H1 (cell line): ENCODE measurements around the gene MYO1F. TPM values are rescaled to one million over a fixed set of nuclear protein-coding genes. Genes with fewer than 3 reads are reported as not detected.
A peak's percentile ranks its signal among the peaks of the same experiment; 100 is the strongest.

Experiments used
- CTCF ChIA-PET: fragments of 300-600 bp; sonication (Branson Sonifier 250); formaldehyde crosslinking; loops from one replicate; lab custom pipeline; 2021; ENCODE audit not compliant: partially characterized antibody; lab: Charles Lee
- POLR2A ChIA-PET: fragments of 300-600 bp; sonication (Branson Sonifier 250); formaldehyde crosslinking; loops from one replicate; lab custom pipeline; 2021; ENCODE audit warnings: inconsistent platforms; ENCODE audit not compliant: partially characterized antibody; lab: Charles Lee
- DNase-seq, 2 experiments: peaks; one replicate each; pipeline versions ENCODE4 v3.0.0 to v3.0.0-alpha.2; 2010 to 2022; ENCODE audit warnings: low spot score in 2 of 2, low read depth in 1 of 2, mixed read lengths in 1 of 2
- FAIRE-seq: peaks from 2 replicates; lab custom pipeline; 2011; peaks lifted over from hg19 to GRCh38; lab: Jason Lieb, UNC
- H2AFZ ChIP-seq: 2 replicates; pipeline ENCODE4 v1.8.1; 2012; ENCODE audit warnings: low read length, inconsistent platforms
- H2AK5ac ChIP-seq: 2 replicates; pipeline ENCODE4 v1.6.1; 2013; ENCODE audit warnings: low read depth, low read length
- H2BK120ac ChIP-seq: replicated peaks from 2 replicates; pipeline ENCODE3; 2013; ENCODE audit warnings: low read depth, low read length, inconsistent platforms
- H2BK12ac ChIP-seq: 2 replicates; pipeline ENCODE4 v1.6.1; 2013; ENCODE audit warnings: low read depth, low read length
- H2BK15ac ChIP-seq: 2 replicates; pipeline ENCODE4 v1.6.1; 2013; ENCODE audit warnings: low read length
- H2BK20ac ChIP-seq: 2 replicates; pipeline ENCODE4 v1.6.1; 2013; ENCODE audit warnings: low read length
- H2BK5ac ChIP-seq: 2 replicates; pipeline ENCODE4 v1.6.1; 2013; ENCODE audit warnings: low read depth, low read length
- H3K14ac ChIP-seq: 2 replicates; pipeline ENCODE4 v1.6.1; 2013; ENCODE audit warnings: inconsistent platforms; ENCODE audit not compliant: insufficient read length
- H3K18ac ChIP-seq: 2 replicates; pipeline ENCODE4 v1.6.1; 2013; ENCODE audit warnings: low read length; ENCODE audit errors: extremely low read depth
- H3K23ac ChIP-seq: 2 replicates; pipeline ENCODE4 v1.6.1; 2013; ENCODE audit warnings: inconsistent platforms; ENCODE audit not compliant: insufficient read length
- H3K23me2 ChIP-seq: 2 replicates; pipeline ENCODE4 v1.6.1; 2013; ENCODE audit warnings: low read depth, low read length
- H3K27ac ChIP-seq: 2 replicates; pipeline ENCODE4 v1.6.1; 2011; ENCODE audit warnings: low read depth, low read length, inconsistent platforms
- H3K27me3 ChIP-seq, 4 experiments: replicated peaks in 1 of 4; 1 replicate in 1 of 4; 2 replicates in 3 of 4; pipeline versions ENCODE4 v1.6.1 to v1.8.1; 2011 to 2013; ENCODE audit warnings: low read length in 3 of 4, mild to moderate bottlenecking in 3 of 4, inconsistent platforms in 2 of 4, mixed read lengths in 2 of 4, moderate library complexity in 1 of 4; ENCODE audit not compliant: control insufficient read depth in 3 of 4, insufficient read depth in 3 of 4; ENCODE audit errors: extremely low read depth in 1 of 4
- H3K36me3 ChIP-seq, 4 experiments: 2 replicates each; pipeline versions ENCODE4 v1.6.1 to v1.8.1; 2011 to 2013; ENCODE audit warnings: mild to moderate bottlenecking in 4 of 4, low read length in 3 of 4, moderate library complexity in 2 of 4, control low read depth in 1 of 4, inconsistent platforms in 1 of 4; ENCODE audit not compliant: insufficient read depth in 4 of 4, control insufficient read depth in 2 of 4
- H3K4ac ChIP-seq: replicated peaks from 2 replicates; pipeline ENCODE3; 2013; ENCODE audit warnings: low read length, low read depth, mixed read lengths, inconsistent platforms; ENCODE audit not compliant: insufficient read length
- H3K4me1 ChIP-seq, 4 experiments: replicated peaks in 1 of 4; 1 replicate in 1 of 4; 2 replicates in 3 of 4; pipeline versions ENCODE4 v1.6.1 to v1.8.1; 2011 to 2013; ENCODE audit warnings: low read length in 3 of 4, inconsistent platforms in 2 of 4, mixed read lengths in 1 of 4; ENCODE audit not compliant: insufficient read depth in 4 of 4, control insufficient read depth in 3 of 4
- H3K4me2 ChIP-seq, 2 experiments: 2 replicates each; pipeline versions ENCODE4 v1.6.1 to v1.8.1; 2011 to 2013; ENCODE audit warnings: low read depth in 2 of 2, low read length in 2 of 2, control low read depth in 1 of 2, inconsistent platforms in 1 of 2, mild to moderate bottlenecking in 1 of 2; ENCODE audit not compliant: insufficient read depth in 1 of 2
- H3K4me3 ChIP-seq, 4 experiments: fragments of 200-600, 300-600 bp in 1 of 4; sonication (generic), shearing (Covaris generic), sonication (Bioruptor Twin) in 1 of 4; 2 replicates each; pipeline versions ENCODE4 v1.5.1 to v1.8.1; 2011 to 2016; ENCODE audit warnings: low read length in 4 of 4, low read depth in 3 of 4, control low read depth in 2 of 4, inconsistent platforms in 2 of 4, mild to moderate bottlenecking in 2 of 4, mixed read lengths in 1 of 4, moderate library complexity in 1 of 4; ENCODE audit not compliant: insufficient read depth in 2 of 4; ENCODE audit errors: extremely low read depth in 1 of 4
- H3K56ac ChIP-seq: replicated peaks from 2 replicates; pipeline ENCODE3; 2013; ENCODE audit warnings: low read depth, mild to moderate bottlenecking, mixed read lengths, low read length, inconsistent platforms; ENCODE audit not compliant: insufficient read length
- H3K79me1 ChIP-seq: 2 replicates; pipeline ENCODE4 v1.6.1; 2013; ENCODE audit warnings: low read depth, low read length, control low read depth
- H3K79me2 ChIP-seq, 2 experiments: 2 replicates each; pipeline versions ENCODE4 v1.6.1 to v1.8.1; 2012 to 2013; ENCODE audit warnings: low read length in 2 of 2, mild to moderate bottlenecking in 2 of 2, inconsistent platforms in 1 of 2; ENCODE audit not compliant: insufficient read depth in 2 of 2, control insufficient read depth in 1 of 2
- H3K9ac ChIP-seq, 4 experiments: replicated peaks in 1 of 4; 1 replicate in 1 of 4; 2 replicates in 3 of 4; pipeline versions ENCODE4 v1.6.1 to v1.8.1; 2011 to 2013; ENCODE audit warnings: low read depth in 3 of 4, low read length in 3 of 4, control low read depth in 2 of 4, mild to moderate bottlenecking in 2 of 4, moderate library complexity in 2 of 4, inconsistent platforms in 1 of 4; ENCODE audit errors: extremely low read depth in 1 of 4
- H3K9me3 ChIP-seq, 2 experiments: 2 replicates each; pipeline versions ENCODE4 v1.6.1 to v1.8.1; 2012 to 2013; ENCODE audit warnings: mild to moderate bottlenecking in 2 of 2, moderate library complexity in 2 of 2, control low read depth in 1 of 2, inconsistent platforms in 1 of 2, low read depth in 1 of 2, low read length in 1 of 2, mixed read lengths in 1 of 2; ENCODE audit not compliant: insufficient read depth in 2 of 2
- H4K20me1 ChIP-seq, 2 experiments: replicated peaks in 1 of 2; 2 replicates each; pipeline versions ENCODE3 to v1.8.1; 2011 to 2013; ENCODE audit warnings: inconsistent platforms in 2 of 2, low read length in 2 of 2, mild to moderate bottlenecking in 1 of 2; ENCODE audit not compliant: insufficient read depth in 2 of 2, control insufficient read depth in 1 of 2
- H4K5ac ChIP-seq: 2 replicates; pipeline ENCODE4 v1.6.1; 2013; ENCODE audit warnings: low read length, low read depth, mixed read lengths, inconsistent platforms; ENCODE audit not compliant: insufficient read length
- H4K8ac ChIP-seq: 2 replicates; pipeline ENCODE4 v1.8.0; 2013; ENCODE audit warnings: mild to moderate bottlenecking, moderate library complexity, low read length, inconsistent platforms; ENCODE audit not compliant: insufficient read depth; ENCODE audit errors: extremely low read depth
- H4K91ac ChIP-seq: replicated peaks from 2 replicates; pipeline ENCODE3; 2013; ENCODE audit warnings: low read length, mixed read lengths, inconsistent platforms; ENCODE audit not compliant: insufficient read length
- CTBP2 ChIP-seq: IDR thresholded peaks from 2 replicates; pipeline ENCODE4 v1.7.0; 2011; ENCODE audit warnings: borderline replicate concordance, mild to moderate bottlenecking, moderate library complexity, mixed read lengths, low read length; ENCODE audit not compliant: insufficient read depth, insufficient read length
- FOSL1 ChIP-seq: IDR thresholded peaks from 2 replicates; pipeline ENCODE4 v1.6.1; 2011; ENCODE audit warnings: mild to moderate bottlenecking, low read depth, low read length, moderate library complexity; ENCODE audit not compliant: insufficient read depth
- KDM5A ChIP-seq: fragments of 200-600 bp; IDR thresholded peaks from 2 replicates; pipeline ENCODE4 v1.7.1; 2012; ENCODE audit warnings: mild to moderate bottlenecking, low read length, inconsistent platforms, mixed read lengths
- POLR2AphosphoS5 ChIP-seq: IDR thresholded peaks from 2 replicates; pipeline ENCODE4 v1.6.1; 2011; ENCODE audit warnings: low read depth, low read length
- SRF ChIP-seq: IDR thresholded peaks from 2 replicates; pipeline ENCODE4 v1.6.1; 2011; ENCODE audit warnings: mild to moderate bottlenecking, low read depth, low read length, moderate library complexity
- WGBS, 2 experiments: shearing (Covaris generic) in 1 of 2; methylation state at CpG; one replicate each; pipeline versions ENCODE4 v1.1.6 to v1.1.7; 2013 to 2015; ENCODE audit warnings: low lambda C conversion rate in 2 of 2, mixed read lengths in 2 of 2, inconsistent platforms in 1 of 2, low coverage in 1 of 2, missing lambda C conversion rate in 1 of 2; ENCODE audit not compliant: insufficient replicate concordance in 2 of 2, insufficient coverage in 1 of 2, insufficient read length in 1 of 2; ENCODE audit errors: extremely low coverage in 1 of 2, missing lambda C conversion rate in 1 of 2; 5-methylcytosine and 5-hydroxymethylcytosine counted together
- polyA plus RNA-seq, 7 experiments: library from polyadenylated mRNA; depleted of rRNA in 3 of 7; stranded (reverse) in 5 of 7; unstranded in 2 of 7; fragments of >200 nt in 5 of 7; fragments of 200-250 nt in 2 of 7; gene quantifications; 1 replicate in 5 of 7; 2 replicates in 1 of 7; 4 replicates in 1 of 7; pipeline versions ENCODE4 v1.2.1 to v1.2.3, GENCODE V29; 2011 to 2013; ENCODE audit warnings: missing spikeins in 2 of 7, mixed read lengths in 2 of 7
- total RNA-seq: library from RNA; stranded (reverse); fragmentation: NEBNext Ultra II Directional; extraction: Animal tissue kit (Norgen Biotek cat#: 25700); gene quantifications from 2 replicates; pipeline ENCODE4 v1.2.1, GENCODE V29; 2021

Gene MYO1F
- total and polyA plus RNA-seq, 2 of the 8 experiments (the other 6 are each of a cell fraction or from before 2014, with no cell fraction given) = 1.4 to 4.6 TPM

- H3K23me2 ChIP-seq = no peaks in the 10 kb centered on the region
- H3K14ac ChIP-seq = no peak overlapping the region
- no peak overlapping the region for H3K56ac ChIP-seq
- H2BK12ac ChIP-seq = no peak overlapping the region
- peaks cover 0 to 2% (median under 1%) of the 10 kb centered on the region in 4 experiments; a peak in 1 of 7 replicates for H3K4me1 ChIP-seq
- DNase-seq = no peak
- H3K79me1 ChIP-seq = peaks cover 8% of the 10 kb centered on the region; the same call in 1 of the 2 replicates
- CTCF ChIA-PET = interaction anchor here (1.1 to 1.2 kb wide), 3 partner anchors 8 to 96 kb away, joined by 3 to 4 read pairs (median 4); partner anchors contain the start of gene MYO1F
- no peak overlapping the region for H2BK5ac ChIP-seq
- no peak overlapping the region for H2BK120ac ChIP-seq
- H3K9ac ChIP-seq = no peak overlapping the region; a peak in 1 of 7 replicates
- peaks cover 20 to 43% (median 33%) of the 10 kb centered on the region in 4 experiments for H3K36me3 ChIP-seq
- peaks cover 6 to 29% of the 10 kb centered on the region in 2 experiments for H4K20me1 ChIP-seq
- peaks cover 0 to 6% of the 10 kb centered on the region in 2 experiments; a peak in 1 of 4 replicates for H3K79me2 ChIP-seq
- H3K18ac ChIP-seq = no peak overlapping the region
- no peak overlapping the region for H3K23ac ChIP-seq
- no peak overlapping the region for H4K91ac ChIP-seq
- TF ChIP-seq POLR2AphosphoS5 = peak; percentile 67; the same call in 1 of the 2 replicates
- TF ChIP-seq KDM5A = no peak
- no peak for TF ChIP-seq SRF
- no peak for TF ChIP-seq FOSL1
- no peak for TF ChIP-seq CTBP2
- H3K4me3 ChIP-seq = no peak overlapping the region
- no peak overlapping the region for H2BK15ac ChIP-seq
- no peak overlapping the region for H2BK20ac ChIP-seq
- H3K4ac ChIP-seq = no peak overlapping the region
- H3K9me3 ChIP-seq = no peaks in the 10 kb centered on the region
- no peak overlapping the region for H2AK5ac ChIP-seq
- H3K4me2 ChIP-seq = no peak overlapping the region
- peak overlapping the region; percentile 20; the same call in 1 of the 2 replicates for H3K27ac ChIP-seq
- H4K5ac ChIP-seq = no peak overlapping the region
- H3K27me3 ChIP-seq = no peaks in the 10 kb centered on the region
- no peak overlapping the region; the same call in 1 of the 2 replicates for H4K8ac ChIP-seq
- 94% methylated on average over 25 of the region's 25 CpGs; no CpG with 5 or more reads in 1 of the 2 experiments for WGBS, 2 experiments
- H2AFZ ChIP-seq = no peak overlapping the region
- FAIRE-seq = no peak
- POLR2A ChIA-PET = interaction anchor here (0.6 to 2.0 kb wide), 9 partner anchors 9 to 143 kb away, joined by 3 to 5 read pairs (median 4); no protein-coding TSS in a partner anchor
These were observed 87.5 kb downstream of the MYO1F start for GRCh38 chr19:8489561-8490394.
